HFFc6 (cell line): Measurements from ENCODE around the gene PPP1R9B. TPM values are rescaled to one million over a fixed set of nuclear protein-coding genes. Genes with fewer than 3 reads are reported as not detected.

Experiments
- DNase-seq: peaks from one replicate; pipeline ENCODE4 v3.0.0-alpha.2; 2018
- H3K27ac Mint-ChIP-seq: 2 replicates; pipeline ENCODE4 v1.8.0; 2020; ENCODE audit warnings: mild to moderate bottlenecking, mixed read lengths
- H3K27me3 Mint-ChIP-seq: 2 replicates; pipeline ENCODE4 v1.8.0; 2021; ENCODE audit warnings: mild to moderate bottlenecking, moderate library complexity, mixed read lengths; ENCODE audit not compliant: insufficient read depth
- H3K36me3 Mint-ChIP-seq: 2 replicates; pipeline ENCODE4 v1.8.0; 2021; ENCODE audit warnings: low read depth, mixed read lengths
- H3K4me1 Mint-ChIP-seq: 2 replicates; pipeline ENCODE4 v1.8.0; 2020; ENCODE audit warnings: low read depth, mixed read lengths
- H3K4me3 Mint-ChIP-seq: 2 replicates; pipeline ENCODE4 v1.8.0; 2020; ENCODE audit warnings: mild to moderate bottlenecking, moderate library complexity, mixed read lengths
- H3K9me3 Mint-ChIP-seq: 2 replicates; pipeline ENCODE4 v1.8.0; 2020; ENCODE audit warnings: mild to moderate bottlenecking, mixed read lengths
- total RNA-seq, 6 experiments: library from RNA; stranded (reverse); fragmentation: NEBNext Ultra II Directional; extraction: Animal tissue kit (Norgen Biotek cat#: 25700); gene quantifications; 2 replicates in 1 of 6; 3 replicates in 5 of 6; pipeline ENCODE4 v1.2.3, GENCODE V29; 2021
- TF ChIP-seq, protein P1 (sequence below): fragments of 200-600 bp; sonication (generic); IDR thresholded peaks from 2 replicates; pipeline ENCODE4 v1.5.0; 2021; ENCODE audit warnings: antibody characterized with exemption, mild to moderate bottlenecking

Gene PPP1R9B
- total RNA-seq, 6 experiments from 2014 or later = 66.4 to 78.5 (median 68.7) TPM

DNA sequence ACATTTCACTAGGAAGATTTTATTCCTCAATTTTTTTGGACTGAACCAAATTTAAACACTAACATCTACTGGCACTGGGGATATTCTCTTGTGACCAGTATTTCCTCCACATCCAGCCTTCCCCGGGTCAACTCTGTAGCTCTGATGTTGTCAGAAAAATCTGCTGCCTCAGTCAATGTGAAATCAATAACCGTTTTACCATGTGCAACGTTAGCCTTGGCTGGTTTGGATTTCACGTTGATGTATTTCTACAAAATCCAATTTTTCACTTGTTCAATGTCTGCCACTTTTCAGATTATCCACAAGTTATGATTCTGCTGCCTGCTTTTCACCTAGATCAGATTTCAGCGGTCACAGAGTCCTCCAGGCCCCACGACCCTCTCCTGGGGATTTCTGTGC, 22.5 kb upstream of the PPP1R9B start:
- peaks cover 61% of the 10 kb centered on the region for H3K4me1 Mint-ChIP-seq
- H3K4me3 Mint-ChIP-seq = peak overlapping the region; percentile 81
- peak overlapping the region; percentile 98 for H3K27ac Mint-ChIP-seq
- TF ChIP-seq, protein P1, sequence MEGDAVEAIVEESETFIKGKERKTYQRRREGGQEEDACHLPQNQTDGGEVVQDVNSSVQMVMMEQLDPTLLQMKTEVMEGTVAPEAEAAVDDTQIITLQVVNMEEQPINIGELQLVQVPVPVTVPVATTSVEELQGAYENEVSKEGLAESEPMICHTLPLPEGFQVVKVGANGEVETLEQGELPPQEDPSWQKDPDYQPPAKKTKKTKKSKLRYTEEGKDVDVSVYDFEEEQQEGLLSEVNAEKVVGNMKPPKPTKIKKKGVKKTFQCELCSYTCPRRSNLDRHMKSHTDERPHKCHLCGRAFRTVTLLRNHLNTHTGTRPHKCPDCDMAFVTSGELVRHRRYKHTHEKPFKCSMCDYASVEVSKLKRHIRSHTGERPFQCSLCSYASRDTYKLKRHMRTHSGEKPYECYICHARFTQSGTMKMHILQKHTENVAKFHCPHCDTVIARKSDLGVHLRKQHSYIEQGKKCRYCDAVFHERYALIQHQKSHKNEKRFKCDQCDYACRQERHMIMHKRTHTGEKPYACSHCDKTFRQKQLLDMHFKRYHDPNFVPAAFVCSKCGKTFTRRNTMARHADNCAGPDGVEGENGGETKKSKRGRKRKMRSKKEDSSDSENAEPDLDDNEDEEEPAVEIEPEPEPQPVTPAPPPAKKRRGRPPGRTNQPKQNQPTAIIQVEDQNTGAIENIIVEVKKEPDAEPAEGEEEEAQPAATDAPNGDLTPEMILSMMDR = no peak
- peaks cover 82% of the 10 kb centered on the region for H3K27me3 Mint-ChIP-seq
- peaks cover 26% of the 10 kb centered on the region for H3K36me3 Mint-ChIP-seq
- no peak for DNase-seq
- H3K9me3 Mint-ChIP-seq = peaks cover 26% of the 10 kb centered on the region

DNA sequence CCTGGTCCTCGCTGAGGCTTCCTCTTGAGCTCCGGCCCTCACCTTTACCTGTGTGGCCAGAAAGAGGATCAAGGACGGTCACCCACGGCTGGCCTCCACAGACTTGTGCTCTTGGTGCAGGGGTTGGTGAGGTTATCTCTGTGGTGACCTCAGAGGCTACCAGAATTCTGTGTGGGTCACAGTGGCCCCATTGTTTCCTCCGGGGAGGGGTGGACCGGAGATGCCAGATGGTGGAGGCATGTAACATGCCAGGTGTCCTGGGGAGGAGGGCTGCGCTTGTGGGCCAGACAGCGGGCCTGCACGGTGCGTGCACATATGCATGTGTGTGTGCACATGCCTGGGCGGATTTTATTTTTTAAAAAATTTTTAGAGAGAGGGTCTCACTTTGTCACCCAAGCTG, 21.7 kb upstream of the PPP1R9B start:
- Mint-ChIP-seq H3K27me3 (peaks cover 79% of the 10 kb centered on the region), H3K27ac (peak overlapping the region; percentile 98), H3K9me3 (peaks cover 24% of the 10 kb centered on the region), H3K4me1 (peaks cover 53% of the 10 kb centered on the region), H3K4me3 (peak overlapping the region; percentile 22; the same call in 1 of the 2 replicates), H3K36me3 (peaks cover 22% of the 10 kb centered on the region)
- DNase-seq = no peak
- TF ChIP-seq, protein P1 = no peak

DNA sequence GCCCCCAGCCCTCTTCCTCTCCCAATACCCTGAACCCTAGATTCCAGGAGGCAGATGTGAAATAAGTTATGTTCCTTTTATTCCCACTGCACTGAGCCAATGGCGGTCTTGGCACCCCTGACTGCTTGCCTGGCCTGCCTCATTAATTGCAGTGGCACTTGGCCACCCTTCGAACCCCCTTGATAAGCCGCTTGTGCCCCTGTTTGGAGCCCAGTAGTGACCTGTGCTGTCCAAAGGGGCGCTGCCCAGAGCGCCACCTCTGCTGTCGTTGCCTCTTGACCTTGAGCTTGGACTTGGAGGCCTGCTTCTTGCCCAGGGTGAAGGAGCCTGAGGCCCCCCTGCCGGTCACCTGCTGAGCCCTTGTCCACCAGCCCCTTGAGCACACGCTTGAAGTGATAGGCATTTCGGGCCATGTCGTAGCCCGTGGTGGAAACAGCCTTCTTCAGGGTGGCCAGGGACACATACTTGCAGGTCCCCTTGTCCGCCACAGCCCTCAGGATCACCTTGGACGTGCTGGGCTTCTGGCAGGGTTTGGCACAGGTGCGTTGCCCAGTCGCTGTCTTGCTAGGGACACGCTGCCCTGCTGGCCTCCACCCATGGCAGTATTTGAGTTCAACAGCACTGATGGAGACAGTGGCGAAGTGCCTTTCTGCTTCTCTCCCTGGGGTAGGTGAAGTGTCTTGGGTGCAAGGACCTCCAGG, 21.0 kb upstream of the PPP1R9B start:
- peak overlapping the region; percentile 98 for H3K27ac Mint-ChIP-seq
- peak overlapping the region; percentile 25; the same call in 1 of the 2 replicates for H3K4me3 Mint-ChIP-seq
- peaks cover 20% of the 10 kb centered on the region for H3K9me3 Mint-ChIP-seq
- peaks cover 73% of the 10 kb centered on the region for H3K27me3 Mint-ChIP-seq
- TF ChIP-seq, protein P1 = no peak
- H3K4me1 Mint-ChIP-seq = peaks cover 47% of the 10 kb centered on the region
- DNase-seq = no peak
- peaks cover 19% of the 10 kb centered on the region for H3K36me3 Mint-ChIP-seq

DNA sequence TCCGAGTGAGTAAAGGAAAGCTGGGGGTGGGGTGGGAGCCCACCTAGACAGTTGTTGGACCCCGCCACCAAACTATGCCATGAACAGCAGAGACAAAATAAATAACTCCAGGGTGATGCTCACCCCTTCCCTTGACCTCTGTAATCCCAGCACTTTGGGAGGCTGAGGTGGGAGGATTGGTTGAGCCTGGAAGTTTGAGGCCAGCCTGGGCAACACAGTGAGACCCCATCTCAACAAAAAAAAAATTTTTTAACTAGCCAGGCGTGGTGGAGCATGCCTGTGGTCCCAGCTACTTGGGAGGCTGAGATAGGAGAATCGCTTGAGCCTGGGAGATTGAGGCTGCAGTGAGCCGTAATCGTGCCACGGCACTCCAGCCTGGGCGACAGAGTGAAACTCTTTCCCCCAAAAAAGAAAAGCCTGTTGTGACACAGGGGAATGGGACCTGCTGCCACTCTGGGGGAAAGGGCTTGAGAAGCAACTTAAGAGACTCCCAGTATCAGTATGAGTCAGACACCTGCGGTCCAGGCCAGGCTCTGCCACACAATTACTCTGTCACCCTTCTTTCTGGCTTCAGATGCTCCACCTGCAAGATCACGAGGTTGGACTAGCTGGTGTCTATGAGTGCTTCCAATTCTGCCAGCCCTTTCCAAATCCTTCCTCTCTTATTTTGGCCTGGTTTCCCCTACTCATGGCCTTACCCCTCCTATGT, 20.3 kb upstream of the PPP1R9B start:
- H3K9me3 Mint-ChIP-seq = peaks cover 16% of the 10 kb centered on the region
- H3K27ac Mint-ChIP-seq = peak overlapping the region; percentile 42
- DNase-seq = no peak
- H3K27me3 Mint-ChIP-seq = peaks cover 68% of the 10 kb centered on the region
- peaks cover 15% of the 10 kb centered on the region for H3K36me3 Mint-ChIP-seq
- peaks cover 41% of the 10 kb centered on the region for H3K4me1 Mint-ChIP-seq
- TF ChIP-seq, protein P1 = no peak
- H3K4me3 Mint-ChIP-seq = peak overlapping the region; percentile 25; the same call in 1 of the 2 replicates

DNA sequence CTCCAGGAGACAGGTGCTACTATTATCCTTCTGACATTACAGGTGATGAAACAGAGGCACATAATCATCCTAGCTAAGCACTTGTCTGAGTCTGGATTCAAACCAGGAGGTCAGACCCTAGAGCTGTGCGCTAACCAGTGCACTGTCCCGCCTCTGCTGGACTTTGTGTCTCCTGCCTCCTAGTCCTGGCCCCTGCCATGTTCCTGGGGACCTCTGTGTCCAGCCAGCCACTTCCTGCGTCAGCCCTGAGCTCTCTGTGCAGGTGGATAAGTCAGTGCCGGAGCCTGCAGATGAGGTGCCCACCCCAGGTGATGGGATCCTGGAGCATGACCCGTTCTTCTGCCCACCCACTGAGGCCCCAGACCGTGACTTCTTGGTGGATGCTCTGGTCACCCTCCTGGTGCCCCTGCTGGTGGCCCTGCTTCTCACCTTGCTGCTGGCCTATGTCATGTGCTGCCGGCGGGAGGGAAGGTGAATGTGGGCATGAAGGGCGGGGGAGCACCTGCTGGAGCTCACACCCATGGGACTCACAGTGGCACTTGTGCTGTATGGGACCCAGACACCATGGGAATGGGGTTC, 19.5 kb upstream of the PPP1R9B start:
- H3K27ac Mint-ChIP-seq = peak overlapping the region; percentile 44
- peaks cover 37% of the 10 kb centered on the region for H3K4me1 Mint-ChIP-seq
- H3K4me3 Mint-ChIP-seq = peak overlapping the region; percentile 2; the same call in 1 of the 2 replicates
- TF ChIP-seq, protein P1 = no peak
- H3K36me3 Mint-ChIP-seq = peaks cover 11% of the 10 kb centered on the region
- no peak for DNase-seq
- H3K9me3 Mint-ChIP-seq = peaks cover 12% of the 10 kb centered on the region
- H3K27me3 Mint-ChIP-seq = peaks cover 60% of the 10 kb centered on the region
